Measurements from ENCODE around the gene MIS12. TPM values are rescaled to one million over a fixed set of nuclear protein-coding genes. Genes with fewer than 3 reads are reported as not detected.
A peak's percentile ranks its signal among the peaks of the same experiment; 100 is the strongest.

The MIS12 gene
- polyA plus RNA-seq, 1 experiment, result 6.2 TPM

GRCh38 chr17:5480962-5481361, 5.4 kb upstream of the MIS12 start:
- no peak overlapping the region for H3K4me3 ChIP-seq (ENCODE audit: low read depth, low read length)
- no peaks in the 10 kb centered on the region for H3K27me3 ChIP-seq (ENCODE audit: control insufficient read depth, insufficient read depth, low read length)
- CTCF ChIA-PET, result no interaction called here
- H3K36me3 ChIP-seq (ENCODE audit: control insufficient read depth, insufficient read depth, low read length), result peaks cover 13% of the 10 kb centered on the region
- DNase-seq (ENCODE audit: low read depth), result no peak
- POLR2A ChIA-PET, result no interaction called here
- no peak for TF ChIP-seq CTCF (IDR thresholded peaks at IDR 0.05; ENCODE audit: insufficient read depth, low read depth, low read length)

DNA sequence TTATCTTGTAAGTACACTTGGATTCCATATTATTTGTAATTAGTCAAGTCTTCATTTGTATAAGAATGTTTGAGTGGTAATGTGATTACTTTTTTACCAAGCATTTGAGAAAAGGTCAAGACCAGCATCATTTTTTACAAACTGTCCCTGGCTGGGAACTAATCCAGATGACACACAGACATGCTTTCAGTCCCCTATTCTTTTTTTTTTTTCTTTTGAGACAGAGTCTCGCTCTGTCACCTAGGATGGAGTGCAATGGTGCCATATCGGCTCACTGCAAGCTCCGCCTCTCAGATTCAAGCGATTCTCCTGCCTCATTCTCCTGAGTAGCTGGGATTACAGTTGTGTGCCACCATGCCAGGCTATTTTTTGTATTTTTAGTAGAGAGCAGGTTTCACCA, 4.9 kb upstream of the MIS12 start:
- no peak overlapping the region for H3K4me3 ChIP-seq (ENCODE audit: low read depth, low read length)
- H3K36me3 ChIP-seq (ENCODE audit: control insufficient read depth, insufficient read depth, low read length), result peaks cover 13% of the 10 kb centered on the region
- ChIA-PET CTCF (no interaction called here), POLR2A (no interaction called here)
- TF ChIP-seq CTCF (IDR thresholded peaks at IDR 0.05; ENCODE audit: insufficient read depth, low read depth, low read length), result no peak
- H3K27me3 ChIP-seq (ENCODE audit: control insufficient read depth, insufficient read depth, low read length), result no peaks in the 10 kb centered on the region
- DNase-seq (ENCODE audit: low read depth), result no peak

DNA sequence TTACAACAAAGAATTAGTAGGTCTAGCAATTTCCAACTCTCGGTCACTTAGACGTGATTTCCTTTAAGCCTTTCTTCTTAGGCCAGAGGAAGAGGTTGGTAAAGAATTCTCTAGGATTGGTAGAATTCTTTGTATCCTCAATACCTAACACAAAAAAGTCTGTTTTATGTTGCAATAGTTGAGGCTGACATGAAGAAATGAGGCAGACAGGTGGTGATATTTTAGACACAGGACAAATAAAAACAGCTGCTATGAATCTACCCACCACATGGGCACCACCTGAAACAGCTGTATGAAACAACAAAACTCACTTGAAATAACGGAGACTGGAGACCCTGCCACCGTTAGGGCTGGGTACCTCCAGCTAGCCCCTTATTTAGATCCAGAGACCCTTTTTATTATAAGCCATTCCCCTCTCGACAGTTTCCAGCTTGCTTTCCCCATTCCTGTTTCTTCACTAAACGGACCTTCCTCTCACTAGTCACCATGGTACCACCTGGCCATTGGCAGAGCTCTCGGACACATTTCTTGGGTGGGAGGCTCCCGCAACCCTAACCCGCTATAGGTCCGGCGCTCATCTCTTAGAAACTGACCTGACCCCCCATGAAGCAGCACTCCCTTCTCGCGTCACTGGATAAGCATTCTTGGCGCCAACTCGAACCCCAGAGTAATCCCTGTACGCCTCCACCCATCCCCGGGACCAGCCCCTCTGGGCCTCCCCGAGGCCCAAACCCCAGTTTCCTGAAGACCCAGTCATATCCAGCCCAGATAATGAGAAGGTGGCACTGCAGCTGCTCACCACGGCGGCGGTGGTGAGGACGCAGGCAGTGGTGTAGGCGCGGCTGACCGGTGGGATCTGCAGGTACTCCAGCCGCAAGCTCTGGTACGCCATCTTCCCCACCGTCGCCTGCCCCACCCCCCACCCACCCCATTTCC, 828 bp upstream of the MIS12 start, which contains the start of gene DERL2:
Gene DERL2 (minus strand): TSS at position 909 of the 936 bp plus-strand sequence. CDS start 17 bp downstream, at position 892.
- Histone ChIP-seq H3K27me3 (ENCODE audit: control insufficient read depth, insufficient read depth, low read length) (no peaks in the 10 kb centered on the region), H3K4me3 (ENCODE audit: low read depth, low read length) (peak within 1 kb of the TSS; percentile 83), H3K36me3 (ENCODE audit: control insufficient read depth, insufficient read depth, low read length) (peaks cover 4% of the 10 kb centered on the region)
- DNase-seq (ENCODE audit: low read depth), result no peak
- CTCF ChIA-PET, result interaction anchor here (1.0 to 1.5 kb wide), 2 partner anchors 14 to 15 kb away, joined by 3 to 6 read pairs; a partner anchor contains a TSS
- TF ChIP-seq CTCF (IDR thresholded peaks at IDR 0.05; ENCODE audit: insufficient read depth, low read depth, low read length), result no peak
- POLR2A ChIA-PET, result interaction anchor here (0.5 kb wide), 2 partner anchors 1343 to 1999 kb away, joined by 3 read pairs; partner anchors contain the start of gene ZZEF1

DNA sequence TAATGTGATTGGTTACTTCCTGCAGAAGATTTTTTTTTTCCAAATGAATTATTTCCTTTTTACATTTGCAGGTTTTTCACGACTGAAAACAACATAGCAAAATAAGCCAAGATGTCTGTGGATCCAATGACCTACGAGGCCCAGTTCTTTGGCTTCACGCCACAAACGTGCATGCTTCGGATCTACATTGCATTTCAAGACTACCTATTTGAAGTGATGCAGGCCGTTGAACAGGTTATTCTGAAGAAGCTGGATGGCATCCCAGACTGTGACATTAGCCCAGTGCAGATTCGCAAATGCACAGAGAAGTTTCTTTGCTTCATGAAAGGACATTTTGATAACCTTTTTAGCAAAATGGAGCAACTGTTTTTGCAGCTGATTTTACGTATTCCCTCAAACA, 2.4 kb downstream of the MIS12 start:
- Histone ChIP-seq H3K36me3 (ENCODE audit: control insufficient read depth, insufficient read depth, low read length) (peaks cover 2% of the 10 kb centered on the region), H3K4me3 (ENCODE audit: low read depth, low read length) (no peak overlapping the region), H3K27me3 (ENCODE audit: control insufficient read depth, insufficient read depth, low read length) (no peaks in the 10 kb centered on the region)
- ChIA-PET CTCF (interaction anchor here (1.0 to 1.3 kb wide), 2 partner anchors 11 to 16 kb away, joined by 3 to 4 read pairs; no protein-coding TSS in a partner anchor), POLR2A (no interaction called here)
- no peak for TF ChIP-seq CTCF (IDR thresholded peaks at IDR 0.05; ENCODE audit: insufficient read depth, low read depth, low read length)
- no peak for DNase-seq (ENCODE audit: low read depth)

- ChIA-PET CTCF (no interaction called here), POLR2A (no interaction called here)
- Histone ChIP-seq H3K4me3 (ENCODE audit: low read depth, low read length) (no peak overlapping the region), H3K36me3 (ENCODE audit: control insufficient read depth, insufficient read depth, low read length) (peaks cover 2% of the 10 kb centered on the region), H3K27me3 (ENCODE audit: control insufficient read depth, insufficient read depth, low read length) (no peaks in the 10 kb centered on the region)
- no peak for TF ChIP-seq CTCF (IDR thresholded peaks at IDR 0.05; ENCODE audit: insufficient read depth, low read depth, low read length)
- DNase-seq (ENCODE audit: low read depth), result no peak
These were observed 6.6 kb downstream of the MIS12 start for GRCh38 chr17:5492970-5493369.
